ENCODE measurements around the gene SPATA6.
"Not testable (repeated sequence)": the region's sequence is repeated elsewhere in the genome, so short reads cannot be mapped to it uniquely, and the experiment has no call there.

DNA sequence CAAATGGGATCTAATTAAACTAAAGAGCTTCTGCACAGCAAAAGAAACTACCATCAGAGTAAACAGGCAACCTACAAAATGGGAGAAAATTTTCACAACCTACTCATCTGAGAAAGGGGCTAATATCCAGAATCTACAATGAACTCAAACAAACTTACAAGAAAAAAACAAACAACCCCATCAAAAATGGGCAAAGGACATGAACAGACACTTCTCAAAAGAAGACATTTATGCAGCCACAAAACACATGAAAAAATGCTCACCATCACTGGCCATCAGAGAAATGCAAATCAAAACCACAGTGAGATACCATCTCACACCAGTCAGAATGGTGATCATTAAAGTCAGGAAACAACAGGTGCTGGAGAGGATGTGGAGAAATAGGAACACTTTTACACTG is 189.7 kb downstream of the SPATA6 start:
- TF ChIP-seq, protein P1, sequence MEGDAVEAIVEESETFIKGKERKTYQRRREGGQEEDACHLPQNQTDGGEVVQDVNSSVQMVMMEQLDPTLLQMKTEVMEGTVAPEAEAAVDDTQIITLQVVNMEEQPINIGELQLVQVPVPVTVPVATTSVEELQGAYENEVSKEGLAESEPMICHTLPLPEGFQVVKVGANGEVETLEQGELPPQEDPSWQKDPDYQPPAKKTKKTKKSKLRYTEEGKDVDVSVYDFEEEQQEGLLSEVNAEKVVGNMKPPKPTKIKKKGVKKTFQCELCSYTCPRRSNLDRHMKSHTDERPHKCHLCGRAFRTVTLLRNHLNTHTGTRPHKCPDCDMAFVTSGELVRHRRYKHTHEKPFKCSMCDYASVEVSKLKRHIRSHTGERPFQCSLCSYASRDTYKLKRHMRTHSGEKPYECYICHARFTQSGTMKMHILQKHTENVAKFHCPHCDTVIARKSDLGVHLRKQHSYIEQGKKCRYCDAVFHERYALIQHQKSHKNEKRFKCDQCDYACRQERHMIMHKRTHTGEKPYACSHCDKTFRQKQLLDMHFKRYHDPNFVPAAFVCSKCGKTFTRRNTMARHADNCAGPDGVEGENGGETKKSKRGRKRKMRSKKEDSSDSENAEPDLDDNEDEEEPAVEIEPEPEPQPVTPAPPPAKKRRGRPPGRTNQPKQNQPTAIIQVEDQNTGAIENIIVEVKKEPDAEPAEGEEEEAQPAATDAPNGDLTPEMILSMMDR (IDR thresholded peaks at IDR 0.05 in 4 of 5, conservative IDR thresholded peaks at IDR 0.05 in 1 of 5) = not testable (repeated sequence)
- not testable (repeated sequence) for TF ChIP-seq POLR2A (IDR thresholded peaks at IDR 0.05)
